Kidney (tissue), 14 donors: ENCODE measurements around the gene PRR15L. TPM values are rescaled to one million over a fixed set of nuclear protein-coding genes. Genes with fewer than 3 reads are reported as not detected.

ENCODE experiments used
- DNase-seq, 5 donors: peaks; one replicate each; pipeline ENCODE4 v3.0.0-alpha.2; 2013 to 2020
- FAIRE-seq: peaks from 2 replicates; lab custom pipeline; 2012; peaks lifted over from hg19 to GRCh38; lab: Jason Lieb, UNC
- H3K27ac ChIP-seq, 2 donors: one replicate each; pipeline ENCODE4 v1.7.0; 2013; ENCODE audit warnings: low read depth in 2 of 2, low read length in 2 of 2, inconsistent platforms in 1 of 2
- H3K27me3 ChIP-seq: one replicate; pipeline ENCODE4 v1.7.1; 2013; ENCODE audit warnings: low read length, inconsistent platforms; ENCODE audit not compliant: control insufficient read depth, insufficient read depth
- H3K36me3 ChIP-seq, 3 donors: one replicate each; pipeline versions ENCODE4 v1.7.0 to v1.7.1; 2013; ENCODE audit warnings: low read length in 3 of 3, control low read depth in 1 of 3, inconsistent platforms in 1 of 3; ENCODE audit not compliant: insufficient read depth in 3 of 3, control insufficient read depth in 2 of 3
- H3K4me1 ChIP-seq, 3 donors: one replicate each; pipeline versions ENCODE4 v1.7.0 to v1.7.1; 2013; ENCODE audit warnings: low read length in 3 of 3, inconsistent platforms in 1 of 3, low read depth in 1 of 3; ENCODE audit not compliant: control insufficient read depth in 2 of 3, insufficient read depth in 2 of 3
- H3K4me3 ChIP-seq, 3 donors: one replicate each; pipeline versions ENCODE4 v1.7.0 to v1.8.1; 2013; ENCODE audit warnings: low read length in 3 of 3, control low read depth in 1 of 3, inconsistent platforms in 1 of 3
- H3K9ac ChIP-seq, 3 donors: one replicate each; pipeline versions ENCODE4 v1.7.0 to v1.7.1; 2013; ENCODE audit warnings: low read length in 3 of 3, control low read depth in 1 of 3, inconsistent platforms in 1 of 3
- H3K9me3 ChIP-seq, 3 donors: one replicate each; pipeline versions ENCODE4 v1.7.0 to v1.7.1; 2013; ENCODE audit warnings: low read length in 3 of 3, control low read depth in 1 of 3, inconsistent platforms in 1 of 3; ENCODE audit not compliant: control insufficient read depth in 2 of 3, insufficient read depth in 1 of 3
- intact Hi-C: fragments of 100-400 bp; cut with DNase I; formaldehyde crosslinking; loops from one replicate; pipeline ENCODE4 v1.11.1; 2022
- polyA plus RNA-seq: library from polyadenylated mRNA; stranded (reverse); fragments of 350-450 nt; fragmentation: Illumina TruSeq; extraction: RNeasy Lipid Tissue Mini Kit (QIAGEN cat#74804); gene quantifications from one replicate; pipeline ENCODE4 v1.2.3, GENCODE V29; 2014; ENCODE audit warnings: low read depth, low replicate concordance; ENCODE audit not compliant: insufficient read depth
- total RNA-seq: library from RNA; stranded (reverse); fragmentation: NEBNext Ultra II Directional; extraction: Animal tissue kit (Norgen Biotek cat#: 25700); gene quantifications from one replicate; pipeline ENCODE4 v1.2.1, GENCODE V29; 2021
- TF ChIP-seq, protein P1 (sequence below): IDR thresholded peaks from 3 replicates; pipeline ENCODE4 v1.5.1; 2012; ENCODE audit warnings: mild to moderate bottlenecking, moderate library complexity, borderline replicate concordance; ENCODE audit not compliant: insufficient read depth; ENCODE audit errors: extremely low read depth
- donor health status: control.
- donor health status: control.
- donor health status: control.
- donor health status: control.
- donor health status: control.
- donor health status: DM: yes; HTN: yes; CAD: no.
- donor health status: Normal renal cell carcinoma (clear cell type).

PRR15L gene
- total and polyA plus RNA-seq, 2 donors from 2014 or later, result 64.5 to 105 TPM

DNA sequence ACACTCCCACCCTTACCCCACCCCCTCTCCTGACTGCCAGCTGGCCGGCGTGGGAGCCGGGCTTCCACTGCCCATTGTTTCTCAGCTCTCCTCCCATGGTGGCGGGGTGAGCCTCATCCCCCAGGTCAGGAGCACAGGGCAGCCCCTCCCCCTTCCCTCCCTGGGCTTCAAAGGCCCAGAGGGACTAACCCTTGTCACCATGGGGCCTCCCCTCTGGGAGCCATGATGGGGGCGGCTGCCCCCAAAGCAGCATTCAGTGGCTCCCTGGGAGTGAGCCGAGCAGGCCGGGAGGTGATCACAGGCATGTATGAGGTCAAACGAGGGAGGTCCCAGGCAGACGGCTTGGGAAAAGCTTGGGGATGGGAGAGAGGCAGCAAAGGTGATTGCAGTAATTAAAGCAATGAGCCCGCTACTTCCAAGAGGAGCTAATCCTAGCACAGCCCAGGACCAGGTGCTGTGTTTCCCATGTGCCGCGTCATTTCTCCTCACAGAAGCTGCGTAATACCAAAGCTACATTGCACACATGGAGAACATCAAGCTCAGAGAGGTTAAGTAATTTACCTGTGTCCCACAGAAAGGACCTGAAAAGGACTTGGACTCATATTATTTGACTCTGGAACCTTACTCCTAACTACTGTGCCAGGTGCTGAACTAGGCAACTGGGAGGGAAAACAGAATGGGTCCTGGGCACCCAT lies 37.7 kb upstream of the PRR15L start:
- H3K36me3 ChIP-seq, result no peaks in the 10 kb centered on the region
- H3K27me3 ChIP-seq, result no peaks in the 10 kb centered on the region
- H3K9ac ChIP-seq, result no peak overlapping the region
- no peaks in the 10 kb centered on the region for H3K9me3 ChIP-seq
- H3K4me1 ChIP-seq, result peaks cover 0 to 2% (median 0%) of the 10 kb centered on the region in 3 donors
- TF ChIP-seq, protein P1, sequence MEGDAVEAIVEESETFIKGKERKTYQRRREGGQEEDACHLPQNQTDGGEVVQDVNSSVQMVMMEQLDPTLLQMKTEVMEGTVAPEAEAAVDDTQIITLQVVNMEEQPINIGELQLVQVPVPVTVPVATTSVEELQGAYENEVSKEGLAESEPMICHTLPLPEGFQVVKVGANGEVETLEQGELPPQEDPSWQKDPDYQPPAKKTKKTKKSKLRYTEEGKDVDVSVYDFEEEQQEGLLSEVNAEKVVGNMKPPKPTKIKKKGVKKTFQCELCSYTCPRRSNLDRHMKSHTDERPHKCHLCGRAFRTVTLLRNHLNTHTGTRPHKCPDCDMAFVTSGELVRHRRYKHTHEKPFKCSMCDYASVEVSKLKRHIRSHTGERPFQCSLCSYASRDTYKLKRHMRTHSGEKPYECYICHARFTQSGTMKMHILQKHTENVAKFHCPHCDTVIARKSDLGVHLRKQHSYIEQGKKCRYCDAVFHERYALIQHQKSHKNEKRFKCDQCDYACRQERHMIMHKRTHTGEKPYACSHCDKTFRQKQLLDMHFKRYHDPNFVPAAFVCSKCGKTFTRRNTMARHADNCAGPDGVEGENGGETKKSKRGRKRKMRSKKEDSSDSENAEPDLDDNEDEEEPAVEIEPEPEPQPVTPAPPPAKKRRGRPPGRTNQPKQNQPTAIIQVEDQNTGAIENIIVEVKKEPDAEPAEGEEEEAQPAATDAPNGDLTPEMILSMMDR, result no peak
- no peak overlapping the region for H3K27ac ChIP-seq
- no peak for FAIRE-seq
- DNase-seq, result peak in 4 of 5 donors; percentile 53 to 77 (median 60)
- intact Hi-C loops, result no loop called here
- no peak overlapping the region for H3K4me3 ChIP-seq

DNA sequence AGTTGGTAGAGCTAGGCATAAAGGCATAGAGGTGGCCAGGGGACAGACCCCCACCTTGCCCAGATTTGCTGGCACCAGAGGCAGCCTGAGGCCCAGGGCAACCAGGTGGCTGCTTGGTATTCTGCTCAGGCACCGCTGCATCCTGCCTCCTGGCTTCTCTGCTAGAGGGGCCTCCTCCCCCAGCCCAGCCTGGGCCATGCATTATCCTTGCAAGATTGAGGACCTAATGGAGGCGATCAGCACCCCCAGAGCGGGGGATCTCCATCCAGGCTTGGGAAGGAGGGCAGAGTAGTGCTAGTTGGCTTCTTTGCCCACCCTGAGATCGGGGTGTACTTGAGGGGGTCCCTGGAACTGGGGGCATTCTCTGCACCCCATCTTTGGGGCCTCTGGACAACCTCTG lies 37.0 kb upstream of the PRR15L start:
- H3K27ac ChIP-seq, result no peak overlapping the region
- DNase-seq (peak in 2 of 5 donors; percentile 31 to 45), FAIRE-seq (no peak)
- TF ChIP-seq, protein P1, result no peak
- peaks cover 0 to 2% (median 0%) of the 10 kb centered on the region in 3 donors for H3K4me1 ChIP-seq
- H3K9me3 ChIP-seq, result no peaks in the 10 kb centered on the region
- no peak overlapping the region for H3K9ac ChIP-seq
- no peaks in the 10 kb centered on the region for H3K27me3 ChIP-seq
- no peak overlapping the region for H3K4me3 ChIP-seq
- H3K36me3 ChIP-seq, result no peaks in the 10 kb centered on the region
- intact Hi-C loops, result no loop called here

DNA sequence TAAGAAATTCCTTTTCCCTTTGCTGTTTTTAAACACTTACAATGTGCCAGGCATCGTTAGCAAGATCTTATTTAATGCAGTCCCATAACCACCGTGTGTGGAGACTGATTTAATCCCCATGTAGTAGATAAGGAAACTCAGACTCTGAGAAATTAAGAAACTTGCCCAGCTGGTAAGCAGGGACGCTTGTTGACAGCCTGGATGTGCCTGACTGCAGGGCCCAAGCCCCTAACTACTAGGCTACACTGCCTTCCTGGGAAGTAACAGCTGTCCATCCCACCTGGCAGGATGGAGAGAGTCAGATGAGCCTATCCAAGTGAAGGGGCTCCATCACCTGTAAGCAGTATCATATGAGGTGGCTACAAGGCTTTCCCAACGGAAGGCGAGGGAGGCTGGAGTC lies 36.3 kb upstream of the PRR15L start:
- no peak overlapping the region for H3K9ac ChIP-seq
- no peak overlapping the region for H3K4me3 ChIP-seq
- FAIRE-seq, result no peak
- peaks cover 0 to 2% (median 0%) of the 10 kb centered on the region in 3 donors for H3K4me1 ChIP-seq
- H3K36me3 ChIP-seq, result no peaks in the 10 kb centered on the region
- TF ChIP-seq, protein P1, result no peak
- H3K9me3 ChIP-seq, result no peaks in the 10 kb centered on the region
- intact Hi-C loops, result no loop called here
- DNase-seq, result no peak
- H3K27me3 ChIP-seq, result no peaks in the 10 kb centered on the region
- no peak overlapping the region for H3K27ac ChIP-seq
